GM23338 (cell line): ENCODE measurements around the gene PDXDC1.
"Not testable (repeated sequence)": the region's sequence is repeated elsewhere in the genome, so short reads cannot be mapped to it uniquely, and the experiment has no call there.

Experiments used
- CREB1 ChIP-seq: fragments of 250-450 bp; sonication (Bioruptor Pico); IDR thresholded peaks from 2 replicates; pipeline ENCODE4 v1.5.0; 2020; ENCODE audit warnings: low read depth, mild to moderate bottlenecking, moderate library complexity
- EZH2 ChIP-seq: fragments of 200-600 bp; sonication (generic); IDR thresholded peaks from one replicate; pipeline ENCODE4 v1.8.0; 2017; ENCODE audit warnings: antibody characterized with exemption, mild to moderate bottlenecking, low read depth; ENCODE audit not compliant: unreplicated experiment
- EZH2phosphoT487 ChIP-seq: fragments of 200-600 bp; sonication (generic); IDR thresholded peaks from one replicate; pipeline ENCODE4 v1.8.1; 2018; ENCODE audit warnings: antibody characterized with exemption; ENCODE audit not compliant: unreplicated experiment
- JUNB ChIP-seq: IDR thresholded peaks from one replicate; pipeline ENCODE4 v1.6.1; 2016; ENCODE audit warnings: antibody characterized with exemption; ENCODE audit not compliant: unreplicated experiment
- NANOG ChIP-seq: IDR thresholded peaks from 2 replicates; pipeline ENCODE4 v1.6.1; 2016; ENCODE audit warnings: antibody characterized with exemption, borderline replicate concordance
- POLR2AphosphoS5 ChIP-seq: IDR thresholded peaks from 2 replicates; pipeline ENCODE4 v1.6.1; 2016; ENCODE audit warnings: antibody characterized with exemption, low read depth
- STAT1 ChIP-seq: IDR thresholded peaks from one replicate; pipeline ENCODE4 v1.6.1; 2016; ENCODE audit warnings: antibody characterized with exemption; ENCODE audit not compliant: unreplicated experiment
- ZNF331 ChIP-seq: fragments of 250-450 bp; sonication (Bioruptor Pico); IDR thresholded peaks from 2 replicates; pipeline ENCODE4 v1.5.0; 2020; ENCODE audit warnings: low read depth, mild to moderate bottlenecking, moderate library complexity
- TF ChIP-seq, protein P1 (sequence below), 2 experiments: fragments of 200-600 bp in 1 of 2; sonication (generic) in 1 of 2; conservative IDR thresholded peaks; 2 replicates each; pipeline versions ENCODE4 v1.5.1 to v1.6.1; 2016 to 2017; ENCODE audit warnings: antibody characterized with exemption in 2 of 2, low read depth in 2 of 2, mild to moderate bottlenecking in 2 of 2, moderate library complexity in 1 of 2
- TF ChIP-seq, protein P2 (sequence below): IDR thresholded peaks from one replicate; pipeline ENCODE4 v1.6.1; 2018; ENCODE audit warnings: antibody characterized with exemption; ENCODE audit not compliant: unreplicated experiment

DNA sequence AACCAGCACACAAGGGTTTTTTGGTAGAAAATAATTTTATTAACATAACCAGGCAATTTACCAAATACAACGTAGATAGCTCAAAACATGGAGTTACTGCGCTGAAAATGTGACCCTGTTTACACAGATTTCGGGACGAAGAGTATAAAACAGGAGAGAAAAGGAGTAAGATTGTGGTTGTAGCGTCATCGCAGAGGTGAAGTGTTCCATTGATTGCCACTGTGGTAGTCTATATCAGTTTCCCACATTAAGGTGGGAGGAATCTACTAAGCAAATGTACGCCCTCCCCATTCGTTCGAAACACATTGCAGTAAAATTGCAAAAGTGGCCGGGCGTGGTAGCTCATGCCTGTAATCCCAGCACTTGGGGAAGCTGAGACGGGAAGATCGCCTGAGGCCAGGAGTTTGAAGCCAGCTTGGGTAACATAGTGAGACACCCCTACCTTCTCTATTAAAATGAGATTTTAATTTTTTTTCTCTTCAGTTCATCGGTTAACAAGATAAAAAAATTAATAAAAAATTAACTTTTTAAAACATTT is 972 bp upstream of the PDXDC1 start:
- TF ChIP-seq, protein P1, sequence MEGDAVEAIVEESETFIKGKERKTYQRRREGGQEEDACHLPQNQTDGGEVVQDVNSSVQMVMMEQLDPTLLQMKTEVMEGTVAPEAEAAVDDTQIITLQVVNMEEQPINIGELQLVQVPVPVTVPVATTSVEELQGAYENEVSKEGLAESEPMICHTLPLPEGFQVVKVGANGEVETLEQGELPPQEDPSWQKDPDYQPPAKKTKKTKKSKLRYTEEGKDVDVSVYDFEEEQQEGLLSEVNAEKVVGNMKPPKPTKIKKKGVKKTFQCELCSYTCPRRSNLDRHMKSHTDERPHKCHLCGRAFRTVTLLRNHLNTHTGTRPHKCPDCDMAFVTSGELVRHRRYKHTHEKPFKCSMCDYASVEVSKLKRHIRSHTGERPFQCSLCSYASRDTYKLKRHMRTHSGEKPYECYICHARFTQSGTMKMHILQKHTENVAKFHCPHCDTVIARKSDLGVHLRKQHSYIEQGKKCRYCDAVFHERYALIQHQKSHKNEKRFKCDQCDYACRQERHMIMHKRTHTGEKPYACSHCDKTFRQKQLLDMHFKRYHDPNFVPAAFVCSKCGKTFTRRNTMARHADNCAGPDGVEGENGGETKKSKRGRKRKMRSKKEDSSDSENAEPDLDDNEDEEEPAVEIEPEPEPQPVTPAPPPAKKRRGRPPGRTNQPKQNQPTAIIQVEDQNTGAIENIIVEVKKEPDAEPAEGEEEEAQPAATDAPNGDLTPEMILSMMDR (conservative IDR thresholded peaks at IDR 0.05; ENCODE audit: low read depth in 2 of 2): not testable (repeated sequence)
- TF ChIP-seq EZH2phosphoT487; NANOG; POLR2AphosphoS5; EZH2; CREB1 (CRISPR knock-in tag); STAT1; ZNF331 (CRISPR knock-in tag); JUNB: not testable (repeated sequence)
- TF ChIP-seq, protein P2, sequence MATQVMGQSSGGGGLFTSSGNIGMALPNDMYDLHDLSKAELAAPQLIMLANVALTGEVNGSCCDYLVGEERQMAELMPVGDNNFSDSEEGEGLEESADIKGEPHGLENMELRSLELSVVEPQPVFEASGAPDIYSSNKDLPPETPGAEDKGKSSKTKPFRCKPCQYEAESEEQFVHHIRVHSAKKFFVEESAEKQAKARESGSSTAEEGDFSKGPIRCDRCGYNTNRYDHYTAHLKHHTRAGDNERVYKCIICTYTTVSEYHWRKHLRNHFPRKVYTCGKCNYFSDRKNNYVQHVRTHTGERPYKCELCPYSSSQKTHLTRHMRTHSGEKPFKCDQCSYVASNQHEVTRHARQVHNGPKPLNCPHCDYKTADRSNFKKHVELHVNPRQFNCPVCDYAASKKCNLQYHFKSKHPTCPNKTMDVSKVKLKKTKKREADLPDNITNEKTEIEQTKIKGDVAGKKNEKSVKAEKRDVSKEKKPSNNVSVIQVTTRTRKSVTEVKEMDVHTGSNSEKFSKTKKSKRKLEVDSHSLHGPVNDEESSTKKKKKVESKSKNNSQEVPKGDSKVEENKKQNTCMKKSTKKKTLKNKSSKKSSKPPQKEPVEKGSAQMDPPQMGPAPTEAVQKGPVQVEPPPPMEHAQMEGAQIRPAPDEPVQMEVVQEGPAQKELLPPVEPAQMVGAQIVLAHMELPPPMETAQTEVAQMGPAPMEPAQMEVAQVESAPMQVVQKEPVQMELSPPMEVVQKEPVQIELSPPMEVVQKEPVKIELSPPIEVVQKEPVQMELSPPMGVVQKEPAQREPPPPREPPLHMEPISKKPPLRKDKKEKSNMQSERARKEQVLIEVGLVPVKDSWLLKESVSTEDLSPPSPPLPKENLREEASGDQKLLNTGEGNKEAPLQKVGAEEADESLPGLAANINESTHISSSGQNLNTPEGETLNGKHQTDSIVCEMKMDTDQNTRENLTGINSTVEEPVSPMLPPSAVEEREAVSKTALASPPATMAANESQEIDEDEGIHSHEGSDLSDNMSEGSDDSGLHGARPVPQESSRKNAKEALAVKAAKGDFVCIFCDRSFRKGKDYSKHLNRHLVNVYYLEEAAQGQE: not testable (repeated sequence)
